Uterus (tissue), 2 donors: ENCODE results near the gene PMS1.

Experiments used
- CTCF ChIP-seq, 4 experiments: fragments of 200-600 bp in 2 of 4; fragments of 450-650 bp in 2 of 4; sonication (generic) in 2 of 4; IDR thresholded peaks; one replicate each; pipeline ENCODE4 v1.5.1; 2016 to 2019; ENCODE audit warnings: antibody characterized with exemption in 4 of 4, mild to moderate bottlenecking in 2 of 4, moderate library complexity in 1 of 4
- POLR2A ChIP-seq, 2 donors: fragments of 450-650 bp; IDR thresholded peaks; one replicate each; pipeline ENCODE4 v1.6.1; 2016; ENCODE audit warnings: antibody characterized with exemption in 2 of 2, mild to moderate bottlenecking in 1 of 2, moderate library complexity in 1 of 2

GRCh38 chr2:189865826-189866225, 81.6 kb downstream of the PMS1 start:
- TF ChIP-seq CTCF (IDR thresholded peaks at IDR 0.05) (no peak), POLR2A (IDR thresholded peaks at IDR 0.05) (no peak)
